ENCODE data around the gene AKIP1. TPM values are rescaled to one million over a fixed set of nuclear protein-coding genes. Genes with fewer than 3 reads are reported as not detected.
"Not testable (repeated sequence)": the region's sequence is repeated elsewhere in the genome, so short reads cannot be mapped to it uniquely, and the experiment has no call there.

AKIP1 gene
- total and polyA plus RNA-seq, 4 donors = 9.3 to 12.3 (median 9.9) TPM

DNA sequence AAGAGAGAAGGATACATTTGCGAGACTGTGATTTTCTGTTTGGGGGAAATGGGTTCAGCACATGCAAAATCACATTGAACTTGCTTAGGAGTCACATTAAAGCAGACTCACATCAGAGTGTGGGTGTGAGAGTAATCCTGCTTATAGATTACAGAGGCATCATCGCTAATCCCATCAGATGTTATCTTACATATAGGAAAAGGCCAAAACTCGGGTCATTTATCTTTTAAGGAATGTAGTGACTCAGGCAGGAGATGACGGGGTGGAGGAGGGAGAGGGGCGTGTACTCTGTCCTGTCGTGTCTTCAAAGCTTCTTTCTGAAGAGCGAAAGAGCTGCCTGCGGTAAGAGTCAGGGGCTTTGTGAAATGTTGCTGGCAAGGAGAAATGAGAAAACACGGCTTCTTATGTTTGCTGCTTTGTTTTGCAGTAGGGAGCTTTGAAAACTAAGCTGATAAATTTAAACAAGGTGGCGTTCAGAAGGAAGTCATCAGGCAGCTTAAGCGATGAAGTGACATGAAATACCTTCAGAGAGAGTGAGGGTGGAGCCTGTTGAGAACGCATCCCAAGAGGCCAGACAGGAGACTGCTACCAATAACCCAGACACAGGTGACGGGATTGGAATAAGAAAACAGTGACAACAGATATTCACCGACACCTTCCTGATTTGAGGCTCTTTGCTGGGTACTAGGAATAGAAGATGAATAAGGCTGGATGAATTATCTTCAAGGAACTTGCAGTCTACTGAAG, 23.9 kb downstream of the AKIP1 start (continued):
- TF ChIP-seq YY1 (IDR thresholded peaks at IDR 0.05) (no peak), EGR1 (IDR thresholded peaks at IDR 0.05; ENCODE audit: low read depth in 2 of 2) (no peak), HNF4G (IDR thresholded peaks at IDR 0.05) (no peak), JUND (IDR thresholded peaks at IDR 0.05) (no peak), RAD21 (IDR thresholded peaks at IDR 0.05) (no peak), FOXA1 (IDR thresholded peaks at IDR 0.05) (no peak), NR2F2 (IDR thresholded peaks at IDR 0.05) (no peak), GABPA (IDR thresholded peaks at IDR 0.05 in 1 of 2, conservative IDR thresholded peaks at IDR 0.05 in 1 of 2) (no peak), RXRA (IDR thresholded peaks at IDR 0.05) (no peak), TAF1 (conservative IDR thresholded peaks at IDR 0.05) (no peak)
- TF ChIP-seq, protein P1, sequence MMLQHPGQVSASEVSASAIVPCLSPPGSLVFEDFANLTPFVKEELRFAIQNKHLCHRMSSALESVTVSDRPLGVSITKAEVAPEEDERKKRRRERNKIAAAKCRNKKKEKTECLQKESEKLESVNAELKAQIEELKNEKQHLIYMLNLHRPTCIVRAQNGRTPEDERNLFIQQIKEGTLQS (IDR thresholded peaks at IDR 0.05) = no peak

DNA sequence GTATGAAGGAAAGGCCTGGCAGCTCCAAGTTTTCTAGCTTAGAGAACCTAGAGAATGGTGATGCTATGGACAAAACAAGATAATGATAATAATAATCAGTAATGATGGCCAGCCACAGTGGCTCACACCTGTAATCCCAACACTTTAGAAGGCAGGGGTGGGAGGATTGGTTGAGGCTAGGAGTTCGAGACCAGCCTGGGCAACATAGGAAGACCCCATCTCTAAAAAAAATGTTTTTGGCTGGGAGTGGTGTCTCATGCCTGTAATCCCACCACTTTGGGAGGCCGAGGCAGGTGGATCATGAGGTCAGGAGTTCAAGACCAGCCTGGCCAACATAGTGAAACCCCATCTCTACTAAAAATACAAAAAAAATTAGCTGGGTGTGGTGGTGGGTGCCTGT, 24.8 kb downstream of the AKIP1 start:
- not testable (repeated sequence) for H3K27ac ChIP-seq (ENCODE audit: low read depth in 1 of 2, low read length in 2 of 2); H3K4me3 ChIP-seq (ENCODE audit: low read depth in 1 of 3, low read length in 3 of 3); H3K9ac ChIP-seq (ENCODE audit: low read depth in 1 of 2, low read length in 2 of 2); H3K9me3 ChIP-seq (ENCODE audit: control insufficient read depth in 4 of 4, low read length in 3 of 4); H3K4me1 ChIP-seq (ENCODE audit: control insufficient read depth in 4 of 4, insufficient read depth in 4 of 4, low read length in 3 of 4); H3K27me3 ChIP-seq (ENCODE audit: control insufficient read depth in 4 of 4, insufficient read depth in 4 of 4, low read length in 3 of 4); DNase-seq (ENCODE audit: low spot score); H3K36me3 ChIP-seq (ENCODE audit: control insufficient read depth in 4 of 4, insufficient read depth in 3 of 4, low read depth in 1 of 4, low read length in 3 of 4)
- WGBS = 94% methylated on average over 2 of the region's 2 CpGs

DNA sequence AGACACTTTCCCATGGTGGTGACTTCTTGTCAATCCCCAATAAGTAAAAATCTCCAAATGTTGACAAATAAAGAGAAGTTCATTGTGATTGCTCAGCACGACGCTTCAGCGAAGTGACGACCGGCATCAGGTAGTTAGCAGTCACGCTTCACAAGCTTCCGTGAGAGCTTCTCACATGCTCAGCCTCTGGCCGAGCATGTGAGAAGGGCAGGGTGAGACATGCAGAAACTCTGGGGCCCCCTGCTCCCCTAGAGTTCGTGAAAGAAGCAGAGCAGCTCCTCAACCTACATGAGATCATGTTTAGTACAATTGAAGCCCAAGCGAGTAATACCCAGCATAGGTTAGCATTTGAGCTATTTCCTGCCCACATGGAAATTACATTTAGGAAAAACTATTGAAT, 26.2 kb downstream of the AKIP1 start:
- no peaks in the 10 kb centered on the region for H3K9me3 ChIP-seq (ENCODE audit: control insufficient read depth in 4 of 4, low read length in 3 of 4)
- no peaks in the 10 kb centered on the region for H3K36me3 ChIP-seq (ENCODE audit: control insufficient read depth in 4 of 4, insufficient read depth in 3 of 4, low read depth in 1 of 4, low read length in 3 of 4)
- no peak for DNase-seq (ENCODE audit: low spot score)
- WGBS = 88% methylated on average over 10 of the region's 10 CpGs
- no peak overlapping the region for H3K4me3 ChIP-seq (ENCODE audit: low read depth in 1 of 3, low read length in 3 of 3)
- no peak overlapping the region for H3K9ac ChIP-seq (ENCODE audit: low read depth in 1 of 2, low read length in 2 of 2)
- no peaks in the 10 kb centered on the region for H3K4me1 ChIP-seq (ENCODE audit: control insufficient read depth in 4 of 4, insufficient read depth in 4 of 4, low read length in 3 of 4)
- H3K27ac ChIP-seq (ENCODE audit: low read depth in 1 of 2, low read length in 2 of 2) = no peak overlapping the region
- TF ChIP-seq, protein P2, sequence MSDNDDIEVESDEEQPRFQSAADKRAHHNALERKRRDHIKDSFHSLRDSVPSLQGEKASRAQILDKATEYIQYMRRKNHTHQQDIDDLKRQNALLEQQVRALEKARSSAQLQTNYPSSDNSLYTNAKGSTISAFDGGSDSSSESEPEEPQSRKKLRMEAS (IDR thresholded peaks at IDR 0.05) = no peak
- TF ChIP-seq, protein P1 (IDR thresholded peaks at IDR 0.05) = no peak
- no peak for TF ChIP-seq HNF4G (IDR thresholded peaks at IDR 0.05)
- TF ChIP-seq FOXA2 (IDR thresholded peaks at IDR 0.05) = no peak
- no peak for TF ChIP-seq RAD21 (IDR thresholded peaks at IDR 0.05)
- TF ChIP-seq TAF1 (conservative IDR thresholded peaks at IDR 0.05) = no peak
- no peak for TF ChIP-seq JUND (IDR thresholded peaks at IDR 0.05)
- TF ChIP-seq EGR1 (IDR thresholded peaks at IDR 0.05; ENCODE audit: low read depth in 2 of 2) = no peak
- no peak for TF ChIP-seq RXRA (IDR thresholded peaks at IDR 0.05)
- no peak for TF ChIP-seq FOXA1 (IDR thresholded peaks at IDR 0.05)
- TF ChIP-seq NR2F2 (IDR thresholded peaks at IDR 0.05) = no peak
- TF ChIP-seq YY1 (IDR thresholded peaks at IDR 0.05) = no peak
- TF ChIP-seq HNF4A (conservative IDR thresholded peaks at IDR 0.05) = no peak
- TF ChIP-seq CTCF (IDR thresholded peaks at IDR 0.05; ENCODE audit: low read depth, low read length, missing input control) = no peak
- TF ChIP-seq SP1 (IDR thresholded peaks at IDR 0.05) = no peak
- H3K27me3 ChIP-seq (ENCODE audit: control insufficient read depth in 4 of 4, insufficient read depth in 4 of 4, low read length in 3 of 4) = no peaks in the 10 kb centered on the region
